Measurements from ENCODE around the gene SYNPO2. TPM values are rescaled to one million over a fixed set of nuclear protein-coding genes. Genes with fewer than 3 reads are reported as not detected.

SYNPO2 gene
- total RNA-seq, 4 donors from 2014 or later, result 998 to 4,186 (median 1,764) TPM

- DNase-seq, result peak; percentile 47 to 50
- Histone ChIP-seq H3K4me1 (peaks cover 20 to 37% of the 10 kb centered on the region in 2 donors), H3K4me3 (peak overlapping the region in 2 of 4 donors; percentile 10 to 34), H3K9me3 (no peaks in the 10 kb centered on the region), H3K27ac (peak overlapping the region; percentile 62 to 88 (median 78)), H3K27me3 (no peaks in the 10 kb centered on the region), H3K36me3 (no peaks in the 10 kb centered on the region)
- TF ChIP-seq POLR2A (IDR thresholded peaks at IDR 0.05), result peak in 1 of 2 donors; percentile 8
- TF ChIP-seq CTCF (IDR thresholded peaks at IDR 0.05 in 4 of 5, conservative IDR thresholded peaks at IDR 0.05 in 1 of 5), result no peak
- intact Hi-C loops (cut with DNase I; ENCODE audit: low total_unique reads) (no loop called here), in situ Hi-C loops (cut with MboI; ENCODE audit: low sequenced_read_pairs in 4 of 4) (no loop called here)
- peak; percentile 91 to 92 for ATAC-seq
These were observed 16.9 kb downstream of the SYNPO2 start for GRCh38 chr4:118905566-118905965.

GRCh38 chr4:118909173-118909956 lies 20.7 kb downstream of the SYNPO2 start:
- in situ Hi-C loops (cut with MboI; ENCODE audit: low sequenced_read_pairs in 4 of 4), result no loop called here
- Histone ChIP-seq H3K4me3 (no peak overlapping the region), H3K9me3 (no peaks in the 10 kb centered on the region), H3K36me3 (no peaks in the 10 kb centered on the region), H3K27ac (peak overlapping the region in 3 of 4 donors; percentile 42 to 55 (median 46)), H3K4me1 (peaks cover 10 to 38% of the 10 kb centered on the region in 2 donors), H3K27me3 (no peaks in the 10 kb centered on the region)
- intact Hi-C loops (cut with DNase I; ENCODE audit: low total_unique reads), result no loop called here
- no peak for DNase-seq
- TF ChIP-seq POLR2A (IDR thresholded peaks at IDR 0.05), result no peak
- no peak for TF ChIP-seq CTCF (IDR thresholded peaks at IDR 0.05 in 4 of 5, conservative IDR thresholded peaks at IDR 0.05 in 1 of 5)
- no peak for ATAC-seq

- in situ Hi-C loops (cut with MboI; ENCODE audit: low sequenced_read_pairs in 4 of 4), result no loop called here
- ATAC-seq (no peak), DNase-seq (no peak)
- Histone ChIP-seq H3K36me3 (no peaks in the 10 kb centered on the region), H3K4me1 (peaks cover 2 to 37% of the 10 kb centered on the region in 2 donors), H3K9me3 (no peaks in the 10 kb centered on the region), H3K27me3 (no peaks in the 10 kb centered on the region), H3K4me3 (no peak overlapping the region), H3K27ac (peak overlapping the region in 3 of 4 donors; percentile 6 to 42 (median 17))
- intact Hi-C loops (cut with DNase I; ENCODE audit: low total_unique reads), result no loop called here
- TF ChIP-seq CTCF (IDR thresholded peaks at IDR 0.05 in 4 of 5, conservative IDR thresholded peaks at IDR 0.05 in 1 of 5) (no peak), POLR2A (IDR thresholded peaks at IDR 0.05) (no peak)
These were observed 21.6 kb downstream of the SYNPO2 start for GRCh38 chr4:118910221-118910620.

GRCh38 chr4:118911238-118911703 lies 22.6 kb downstream of the SYNPO2 start:
- TF ChIP-seq CTCF (IDR thresholded peaks at IDR 0.05 in 4 of 5, conservative IDR thresholded peaks at IDR 0.05 in 1 of 5) (no peak), POLR2A (IDR thresholded peaks at IDR 0.05) (no peak)
- no peak for ATAC-seq
- intact Hi-C loops (cut with DNase I; ENCODE audit: low total_unique reads) (no loop called here), in situ Hi-C loops (cut with MboI; ENCODE audit: low sequenced_read_pairs in 4 of 4) (no loop called here)
- H3K4me1 ChIP-seq, result peaks cover 0 to 33% of the 10 kb centered on the region in 2 donors
- DNase-seq, result no peak
- H3K27ac ChIP-seq, result peak overlapping the region in 1 of 4 donors; percentile 3
- H3K9me3 ChIP-seq, result no peaks in the 10 kb centered on the region
- no peak overlapping the region for H3K4me3 ChIP-seq
- H3K36me3 ChIP-seq, result no peaks in the 10 kb centered on the region
- no peaks in the 10 kb centered on the region for H3K27me3 ChIP-seq

Data from gastrocnemius medialis (tissue), 4 donors.